ENCODE data around the gene PSTPIP2.
"Not testable (repeated sequence)": the region's sequence is repeated elsewhere in the genome, so short reads cannot be mapped to it uniquely, and the experiment has no call there.

PSTPIP2 gene

DNA sequence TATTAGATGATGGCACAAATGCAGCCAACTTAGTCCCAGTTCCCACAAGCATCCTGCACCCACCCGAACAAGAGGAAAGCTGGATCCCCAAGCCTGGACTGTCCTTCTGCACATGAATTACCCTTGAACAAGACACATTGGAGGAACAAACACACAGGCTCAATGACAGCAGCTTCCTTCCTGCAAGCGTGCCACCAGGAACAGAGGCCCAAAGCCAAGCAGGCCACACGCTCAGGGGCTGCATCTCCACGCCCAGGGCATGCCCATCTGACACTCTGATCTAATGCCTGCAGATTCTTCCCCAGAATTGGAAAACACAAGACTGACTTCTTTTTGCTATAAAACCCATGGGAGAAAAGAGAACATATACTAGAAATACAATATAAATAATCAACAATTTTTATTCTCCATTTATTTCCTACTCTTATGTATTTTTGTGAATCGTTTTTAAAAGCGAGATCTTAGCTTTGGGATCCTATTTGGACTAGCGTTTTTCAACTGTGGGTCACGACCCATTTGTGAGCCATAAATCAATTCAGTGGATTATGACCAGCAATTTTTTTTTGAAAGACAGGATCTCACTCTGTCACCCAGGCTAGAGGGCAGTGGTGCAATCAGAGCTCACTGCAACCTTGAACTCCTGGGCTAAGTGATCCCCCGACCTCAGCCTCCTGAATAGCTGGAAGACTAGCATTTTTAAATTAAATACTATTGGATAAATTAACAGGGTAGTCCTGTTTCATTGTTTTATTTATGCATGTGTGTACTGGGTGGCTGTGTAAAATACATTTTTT, 34.4 kb downstream of the PSTPIP2 start:
- in situ Hi-C loops (cut with MboI; ENCODE audit: low sequenced_read_pairs): no loop called here

DNA sequence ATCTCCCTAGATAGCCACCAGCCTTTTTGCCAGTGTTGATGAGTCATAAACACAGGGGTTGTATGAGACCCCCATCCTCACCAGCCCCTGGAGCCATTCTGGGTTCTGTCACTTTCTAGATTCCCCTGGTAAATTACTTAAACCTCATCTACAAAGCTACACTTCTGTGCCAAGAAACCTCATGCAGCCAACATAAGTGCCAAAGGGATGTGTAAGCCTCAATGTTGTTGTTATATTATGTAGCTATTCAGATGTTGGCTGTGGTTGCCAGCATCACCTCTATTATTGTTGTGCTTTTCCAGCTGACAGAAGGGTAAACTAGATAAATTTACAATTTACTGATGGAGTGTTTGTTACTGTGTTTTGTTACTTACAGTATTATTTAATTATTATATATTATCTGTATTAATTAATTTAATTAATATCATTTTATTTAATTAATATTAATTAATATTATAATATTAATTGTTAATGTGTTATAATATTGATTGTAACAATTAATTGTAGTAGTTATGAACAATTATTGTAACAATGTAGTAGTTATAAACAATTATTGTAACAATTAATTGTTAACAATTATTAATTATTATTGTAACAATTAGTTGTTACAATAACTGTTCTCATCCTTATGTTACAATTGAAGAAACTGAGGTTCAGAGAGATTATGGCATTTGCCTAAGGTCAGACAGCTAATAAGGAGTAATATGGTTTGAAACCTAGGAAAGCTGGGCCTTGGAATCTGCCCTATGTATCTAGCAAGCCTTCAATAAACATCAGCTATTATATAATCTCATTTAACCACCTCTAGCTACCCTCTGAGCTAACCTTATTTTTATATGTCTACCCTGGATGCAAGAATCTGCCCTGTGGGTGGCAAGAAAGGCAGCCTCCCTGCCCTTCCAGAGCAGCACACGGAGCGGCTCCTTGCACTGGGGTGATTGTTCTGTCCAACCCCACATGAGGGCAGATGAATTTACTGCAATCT, 36.1 kb downstream of the PSTPIP2 start:
- in situ Hi-C loops (cut with MboI; ENCODE audit: low sequenced_read_pairs): no loop called here

DNA sequence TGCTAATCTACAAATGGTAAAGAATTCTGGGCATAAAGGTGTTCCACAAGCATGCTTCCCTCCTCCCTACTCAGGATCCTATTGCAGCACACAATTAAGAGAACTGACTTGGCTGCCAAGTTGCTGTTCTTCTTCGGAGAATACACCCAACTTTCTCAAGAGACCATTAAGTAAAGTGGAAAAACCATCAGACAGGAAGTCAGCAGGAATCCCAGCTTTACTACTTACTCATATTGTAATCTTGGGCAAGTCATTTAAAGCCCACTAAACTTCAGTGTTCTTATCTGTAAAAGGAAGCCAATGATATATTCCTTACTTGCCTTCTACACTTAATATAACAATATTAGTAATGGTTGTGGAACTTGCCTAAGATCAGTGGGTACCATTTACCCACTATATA, 37.8 kb downstream of the PSTPIP2 start:
- in situ Hi-C loops (cut with MboI; ENCODE audit: low sequenced_read_pairs): no loop called here

DNA sequence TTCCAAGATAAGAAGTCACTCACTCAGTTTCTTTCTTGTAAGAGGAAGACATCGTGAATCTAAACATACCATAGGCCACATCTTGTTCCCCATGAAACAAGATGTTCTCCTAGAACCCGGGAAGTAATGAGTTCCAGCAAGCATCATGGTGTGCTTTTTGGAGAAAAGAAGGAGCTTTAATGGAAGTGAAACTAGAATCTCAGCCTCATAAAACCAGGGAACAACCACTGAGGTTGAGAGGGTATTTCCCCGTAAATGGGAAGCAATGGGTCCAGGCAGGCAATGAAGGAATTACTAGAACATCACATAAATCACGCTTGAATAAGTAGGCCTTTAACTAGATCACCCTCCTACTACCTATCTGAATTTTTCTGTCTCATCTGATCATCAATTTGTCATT, 40.3 kb downstream of the PSTPIP2 start:
- in situ Hi-C loops (cut with MboI; ENCODE audit: low sequenced_read_pairs): no loop called here

GRCh38 chr18:46028536-46028891, 43.5 kb downstream of the PSTPIP2 start:
- in situ Hi-C loops (cut with MboI; ENCODE audit: low sequenced_read_pairs): no loop called here

DNA sequence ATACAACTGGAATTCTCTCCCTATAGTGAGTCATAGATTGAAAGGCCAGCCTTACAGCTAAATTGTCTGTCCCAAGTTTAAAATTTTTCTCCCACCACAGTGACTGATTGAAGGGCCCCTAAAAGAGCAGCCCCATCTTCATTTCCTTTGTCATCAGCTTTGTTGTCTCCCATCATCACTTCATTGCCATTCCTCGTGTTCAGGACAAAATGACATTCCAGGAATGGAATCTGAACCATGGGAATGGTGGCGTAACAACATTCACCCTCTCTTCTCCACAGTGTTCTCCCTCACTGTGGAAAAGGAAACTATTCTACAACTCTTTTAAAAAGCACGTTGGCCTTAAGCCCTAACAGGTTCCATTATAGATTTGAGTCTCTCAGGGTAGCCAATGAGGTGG, 52.1 kb downstream of the PSTPIP2 start:
- in situ Hi-C loops (cut with MboI; ENCODE audit: low sequenced_read_pairs): no loop called here

- in situ Hi-C loops (cut with MboI; ENCODE audit: low sequenced_read_pairs): no loop called here
Measured at GRCh38 chr18:46013484-46014189, 58.4 kb downstream of the PSTPIP2 start.

DNA sequence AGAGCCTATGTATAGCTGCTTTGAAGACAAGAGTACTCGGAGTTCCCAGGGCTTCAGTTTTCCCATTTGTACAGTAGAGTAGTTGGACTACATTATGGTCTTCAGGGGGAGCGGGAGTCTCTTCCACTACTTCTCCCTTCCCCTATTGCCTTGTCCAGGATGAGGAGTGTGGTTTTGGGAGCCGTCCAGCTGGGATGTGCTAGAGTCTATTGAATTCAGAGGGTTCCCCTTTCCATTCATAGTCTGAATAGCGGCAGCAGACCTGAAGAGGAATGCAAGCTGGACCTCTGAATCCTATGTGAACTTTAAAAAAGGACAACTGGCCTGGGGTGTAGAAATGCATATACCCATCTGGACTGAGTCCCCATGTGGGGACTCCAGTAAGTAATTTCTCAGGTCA, 61.4 kb downstream of the PSTPIP2 start:
- in situ Hi-C loops (cut with MboI; ENCODE audit: low sequenced_read_pairs): no loop called here

DNA sequence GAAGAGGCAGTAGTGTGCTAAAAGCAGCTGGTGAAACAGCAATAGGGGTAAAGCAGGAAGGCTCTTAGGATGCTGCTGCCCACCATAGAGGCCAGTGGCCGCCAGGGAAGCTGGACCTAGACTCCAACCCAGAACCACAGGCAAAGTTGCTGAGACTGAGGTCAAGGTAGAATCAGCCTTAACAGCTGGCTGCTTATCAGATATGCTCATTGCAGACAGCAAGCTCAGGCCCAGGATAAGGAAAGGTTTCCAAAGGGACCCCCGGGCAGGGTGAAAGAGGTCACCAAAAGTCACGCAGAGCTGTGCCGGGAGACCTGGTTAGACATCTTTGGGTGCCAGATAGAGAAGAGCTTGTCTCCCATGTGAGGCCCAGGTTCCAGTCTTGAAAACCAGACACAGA, 62.0 kb downstream of the PSTPIP2 start:
- in situ Hi-C loops (cut with MboI; ENCODE audit: low sequenced_read_pairs): no loop called here

DNA sequence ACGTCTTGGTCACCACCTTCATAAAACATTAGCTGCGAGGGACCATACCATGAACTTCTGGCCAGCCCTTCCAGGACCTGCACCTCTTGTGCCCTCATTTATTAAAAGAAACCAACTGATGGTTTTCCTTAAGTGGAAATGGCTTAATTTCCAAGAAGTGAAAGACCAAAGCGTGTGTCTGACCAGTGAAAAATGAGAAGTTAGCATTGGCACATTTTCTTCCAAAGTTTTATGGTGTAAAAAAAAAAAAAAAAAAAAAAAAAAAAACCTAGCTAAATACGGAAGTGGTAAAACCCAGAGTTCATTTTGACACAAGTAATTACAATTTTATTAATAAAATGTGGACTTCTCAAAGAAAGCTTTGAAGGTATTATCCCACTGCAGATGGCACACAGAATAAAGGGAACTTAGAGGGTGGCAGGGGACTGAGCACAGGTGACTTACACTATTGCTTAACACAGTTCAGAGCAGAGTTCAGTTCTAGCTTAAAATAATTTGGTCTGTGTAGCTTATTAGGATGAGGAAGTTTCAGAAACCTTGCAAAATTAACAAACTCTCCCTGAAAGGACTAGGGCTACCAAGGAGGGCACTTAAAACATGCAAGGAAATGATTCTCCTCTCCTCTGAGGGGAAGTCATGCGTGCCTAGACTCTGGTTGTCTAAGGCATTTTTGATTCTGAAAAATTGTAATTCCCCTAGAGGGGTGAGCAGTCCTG, 62.8 kb downstream of the PSTPIP2 start:
- in situ Hi-C loops (cut with MboI; ENCODE audit: low sequenced_read_pairs): no loop called here

DNA sequence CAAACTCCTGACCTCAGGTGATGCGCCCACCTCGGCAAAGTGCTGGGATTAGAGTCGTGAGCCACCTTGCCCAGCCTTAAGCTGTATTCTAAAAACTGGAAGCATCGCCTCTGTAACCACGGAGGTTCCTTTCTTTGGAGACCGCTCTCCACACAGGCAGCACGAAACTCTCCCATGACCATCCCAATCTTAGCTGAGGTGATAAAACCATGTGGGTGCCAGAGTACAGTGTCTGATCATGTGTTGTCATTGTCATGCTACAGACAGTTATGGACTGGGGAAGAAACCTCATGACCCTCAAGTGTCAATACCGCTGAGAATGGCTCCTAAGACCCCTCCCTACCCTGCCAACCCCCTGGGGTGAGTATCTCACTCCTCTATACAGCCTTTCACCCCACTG, 63.5 kb downstream of the PSTPIP2 start:
- in situ Hi-C loops (cut with MboI; ENCODE audit: low sequenced_read_pairs): no loop called here

DNA sequence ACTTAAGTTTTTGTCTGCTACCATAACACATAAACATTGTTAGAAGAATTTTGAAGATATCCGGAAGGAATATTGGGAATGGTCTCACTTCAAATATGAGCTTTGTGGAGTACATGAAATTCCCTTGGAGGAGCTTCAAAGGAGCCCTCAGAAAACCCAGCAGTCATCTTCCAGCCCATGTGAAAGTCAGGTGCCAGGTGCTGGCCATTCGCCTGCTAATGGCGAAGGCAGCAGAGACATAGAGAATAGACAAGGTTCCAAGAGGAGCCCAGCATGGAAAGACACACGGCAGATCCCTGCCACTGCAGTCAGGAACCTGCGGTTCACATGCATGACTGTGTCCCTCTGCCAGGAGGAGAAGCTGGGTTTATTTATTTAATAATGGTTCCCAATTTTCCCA, 64.9 kb downstream of the PSTPIP2 start:
- in situ Hi-C loops (cut with MboI; ENCODE audit: low sequenced_read_pairs): no loop called here

GRCh38 chr18:46002934-46003333, 69.1 kb downstream of the PSTPIP2 start:
- in situ Hi-C loops (cut with MboI; ENCODE audit: low sequenced_read_pairs): no loop called here

DNA sequence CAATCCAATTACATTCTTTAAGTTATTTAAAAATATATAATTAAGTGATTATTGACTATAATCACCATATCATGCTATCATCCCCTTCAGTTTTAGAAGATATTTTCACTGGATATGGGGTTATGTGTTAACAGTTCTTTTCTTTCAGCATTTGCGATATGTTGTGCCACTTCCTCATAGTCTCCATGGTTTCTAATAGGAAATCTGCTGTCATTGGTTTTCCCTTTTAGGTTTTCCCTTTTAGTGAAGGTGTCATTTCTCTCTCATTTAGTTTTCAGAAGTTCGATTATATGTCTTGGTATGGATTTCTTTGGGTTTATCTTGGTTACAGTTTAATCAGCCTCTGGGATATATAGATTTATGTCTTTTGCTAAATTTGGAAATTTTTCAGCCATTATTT, 70.2 kb downstream of the PSTPIP2 start:
- in situ Hi-C loops (cut with MboI; ENCODE audit: low sequenced_read_pairs): no loop called here

DNA sequence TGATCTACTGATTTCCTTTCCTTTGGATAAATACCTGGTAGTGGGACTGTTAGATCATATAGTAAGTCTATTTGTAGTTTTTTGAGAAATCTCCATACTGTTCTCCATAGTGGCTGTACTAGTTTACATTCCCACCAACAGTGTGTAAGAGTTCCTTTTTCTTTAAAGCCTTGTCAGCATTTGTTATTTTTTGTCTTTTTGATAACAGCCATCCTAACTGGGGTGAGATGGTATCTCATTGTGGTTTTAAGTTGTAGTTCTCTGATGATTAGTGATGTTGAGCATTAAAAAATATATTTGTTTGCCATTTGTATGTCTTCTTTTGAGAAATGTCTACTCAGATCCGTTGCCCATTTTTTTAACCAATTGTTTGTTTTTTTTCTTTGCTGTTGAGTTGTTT, 71.0 kb downstream of the PSTPIP2 start:
- in situ Hi-C loops (cut with MboI; ENCODE audit: low sequenced_read_pairs): no loop called here

DNA sequence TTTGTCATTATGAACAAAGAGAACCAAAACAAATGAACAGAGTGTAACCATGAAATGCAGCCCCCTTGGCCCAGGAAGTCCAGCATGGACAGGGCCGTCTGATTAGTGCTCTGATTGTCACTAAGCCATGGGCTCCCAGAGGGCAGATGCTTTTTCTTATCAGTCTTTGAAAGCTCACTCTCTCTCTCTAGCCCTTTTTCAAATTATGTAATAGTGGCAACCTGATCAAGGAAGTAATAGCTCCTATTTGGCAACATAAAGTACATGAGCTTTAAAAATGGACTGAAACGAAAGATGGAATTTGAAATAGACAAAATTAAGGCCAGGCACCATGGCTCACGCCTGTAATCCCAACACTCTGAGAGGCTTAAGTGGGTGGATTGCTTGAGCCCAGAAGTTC, 72.5 kb downstream of the PSTPIP2 start:
- in situ Hi-C loops (cut with MboI; ENCODE audit: low sequenced_read_pairs): no loop called here

DNA sequence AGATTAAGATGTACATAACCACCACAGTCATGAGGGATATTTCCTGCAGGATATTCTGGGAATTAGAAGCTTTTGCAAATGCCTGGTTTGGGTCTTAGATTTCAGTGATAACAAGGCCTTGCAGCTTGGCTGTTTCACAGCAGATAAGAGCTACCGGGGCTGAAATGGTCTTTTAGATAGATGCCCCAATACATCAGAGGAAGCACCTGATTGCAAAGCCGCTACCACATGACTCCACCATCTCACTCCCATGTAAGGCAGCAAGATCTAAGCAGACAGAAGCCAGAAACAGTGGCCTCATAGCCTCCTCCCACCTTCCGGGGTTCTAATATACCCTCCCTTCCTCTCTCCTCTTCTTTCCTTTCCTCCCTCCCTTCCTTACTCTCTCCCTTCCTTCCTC, 73.8 kb downstream of the PSTPIP2 start:
- in situ Hi-C loops (cut with MboI; ENCODE audit: low sequenced_read_pairs): no loop called here

DNA sequence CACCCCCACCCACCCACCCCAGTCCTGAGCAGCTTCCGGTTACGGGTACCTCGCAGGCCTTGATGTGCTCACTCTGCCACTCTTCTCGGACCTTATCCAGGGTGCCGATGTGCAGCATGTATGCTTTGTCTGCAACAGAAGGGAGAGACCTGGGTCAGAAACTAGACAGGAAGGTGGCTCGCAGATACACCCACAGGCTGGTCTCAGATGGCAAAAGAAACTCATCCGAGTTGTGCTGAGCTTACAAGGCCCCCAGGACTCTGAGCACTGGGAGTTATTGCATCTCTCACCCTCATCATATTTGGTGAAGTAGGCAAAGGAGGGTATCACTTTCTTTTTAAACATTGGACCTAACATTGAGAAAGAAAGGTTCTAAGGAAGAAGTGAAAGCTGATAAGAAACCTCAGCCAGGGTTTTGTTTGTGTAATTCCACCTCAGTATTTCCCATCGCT, 74.3 kb downstream of the PSTPIP2 start:
- in situ Hi-C loops (cut with MboI; ENCODE audit: low sequenced_read_pairs): no loop called here

DNA sequence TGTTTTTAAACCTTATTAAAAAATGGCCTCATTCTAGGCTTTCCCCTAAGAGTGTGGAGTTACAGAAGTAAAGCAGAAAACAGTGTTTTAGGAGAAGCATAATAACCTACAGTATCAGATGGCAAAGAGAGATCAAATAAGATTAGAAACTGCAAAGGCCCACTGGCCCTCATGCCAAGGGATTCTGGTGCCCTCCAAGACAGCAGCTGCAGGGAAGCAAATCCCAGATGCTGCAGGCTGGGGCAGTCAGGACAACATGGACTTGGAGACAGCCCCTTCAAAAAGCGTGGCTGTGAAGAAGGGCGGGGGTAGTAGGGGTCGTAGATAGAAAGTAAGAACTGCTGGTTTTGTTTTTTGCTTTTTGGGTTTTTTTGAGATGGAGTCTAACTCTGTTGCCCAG, 76.6 kb downstream of the PSTPIP2 start:
- in situ Hi-C loops (cut with MboI; ENCODE audit: low sequenced_read_pairs): no loop called here

DNA sequence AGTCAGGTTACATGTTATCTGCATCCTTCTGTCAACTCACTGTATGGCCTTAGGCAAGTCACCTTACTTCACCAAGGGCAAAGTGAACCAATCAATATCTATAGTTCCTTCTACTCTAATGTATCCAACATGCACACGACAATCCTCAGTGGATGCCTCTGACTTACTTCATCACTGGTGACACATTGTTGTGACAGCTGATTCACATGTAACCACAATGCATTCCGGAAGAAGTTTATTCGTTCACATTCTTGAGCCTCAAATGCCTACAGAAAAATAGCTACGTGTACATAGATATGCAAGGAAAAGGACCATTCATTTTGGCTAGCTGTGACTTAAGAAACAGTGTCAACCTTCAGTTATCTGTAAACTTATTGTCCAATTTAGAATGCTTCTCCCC, 78.6 kb downstream of the PSTPIP2 start:
- in situ Hi-C loops (cut with MboI; ENCODE audit: low sequenced_read_pairs): no loop called here

GRCh38 chr18:45992527-45992926, 79.5 kb downstream of the PSTPIP2 start:
- in situ Hi-C loops (cut with MboI; ENCODE audit: low sequenced_read_pairs): not testable (repeated sequence)

Data from HL-60/S4 treated with phorbol 12-myristate 13-acetate at 8.2 ng/mL for 4 days and 3 days (cell line).